GM12878 (cell line): ENCODE data around the gene CUEDC1. TPM values are rescaled to one million over a fixed set of nuclear protein-coding genes. Genes with fewer than 3 reads are reported as not detected.

ENCODE experiments used
- BACH1 ChIP-seq: fragments of 450-650 bp; IDR thresholded peaks from 2 replicates; pipeline ENCODE4 v1.6.1; 2017; ENCODE audit warnings: mild to moderate bottlenecking, borderline replicate concordance
- FOXK2 ChIP-seq: fragments of 450-650 bp; IDR thresholded peaks from 2 replicates; pipeline ENCODE4 v1.6.1; 2017; ENCODE audit warnings: mild to moderate bottlenecking, moderate library complexity
- MYB ChIP-seq: fragments of 150-350 bp; IDR thresholded peaks from 2 replicates; pipeline ENCODE4 v1.6.1; 2014; ENCODE audit warnings: mild to moderate bottlenecking, low read depth, low read length, borderline replicate concordance
- NBN ChIP-seq: fragments of 450-650 bp; IDR thresholded peaks from 2 replicates; pipeline ENCODE4 v1.6.1; 2016
- PAX5 ChIP-seq: IDR thresholded peaks from 2 replicates; pipeline ENCODE4 v1.6.1; 2011; ENCODE audit warnings: low read depth, low read length, borderline replicate concordance
- TBL1XR1 ChIP-seq: IDR thresholded peaks from 2 replicates; pipeline ENCODE4 v1.6.1; 2012; ENCODE audit warnings: low read depth, low read length, improper control_type of control experiment
- polyA plus RNA-seq, 11 experiments: library from polyadenylated mRNA; depleted of rRNA in 4 of 11; unstranded in 6 of 11; stranded (reverse) in 5 of 11; fragments of >200 nt; fragmentation: Nextera tagmentation in 4 of 11; fragmentation: Illumina TruSeq in 1 of 11; extraction: Ambion mirVana in 4 of 11; extraction: Trizol in 1 of 11; gene quantifications; 1 replicate in 1 of 11; 2 replicates in 10 of 11; pipeline versions ENCODE4 v1.2.1 to v1.2.3, GENCODE V29; 2011 to 2016; ENCODE audit warnings: inconsistent platforms in 2 of 11, missing spikeins in 2 of 11, low read depth in 1 of 11
- total RNA-seq, 4 experiments: library from RNA; depleted of rRNA in 3 of 4; stranded (reverse); fragments of >200 nt in 3 of 4; fragmentation: Illumina TruSeq in 1 of 4; extraction: Trizol in 1 of 4; gene quantifications; 2 replicates each; pipeline versions ENCODE4 v1.2.1 to v1.2.3, GENCODE V29; 2013 to 2021
- TF ChIP-seq, protein P1 (sequence below): fragments of 450-650 bp; IDR thresholded peaks from 2 replicates; pipeline ENCODE4 v1.6.1; 2016; ENCODE audit warnings: mild to moderate bottlenecking, moderate library complexity, borderline replicate concordance

The CUEDC1 gene
- total and polyA plus RNA-seq, 10 of the 15 experiments (the other 5 are each of a cell fraction or from before 2014, with no cell fraction given), result 0.24 to 7.4 (median 1.8) TPM

DNA sequence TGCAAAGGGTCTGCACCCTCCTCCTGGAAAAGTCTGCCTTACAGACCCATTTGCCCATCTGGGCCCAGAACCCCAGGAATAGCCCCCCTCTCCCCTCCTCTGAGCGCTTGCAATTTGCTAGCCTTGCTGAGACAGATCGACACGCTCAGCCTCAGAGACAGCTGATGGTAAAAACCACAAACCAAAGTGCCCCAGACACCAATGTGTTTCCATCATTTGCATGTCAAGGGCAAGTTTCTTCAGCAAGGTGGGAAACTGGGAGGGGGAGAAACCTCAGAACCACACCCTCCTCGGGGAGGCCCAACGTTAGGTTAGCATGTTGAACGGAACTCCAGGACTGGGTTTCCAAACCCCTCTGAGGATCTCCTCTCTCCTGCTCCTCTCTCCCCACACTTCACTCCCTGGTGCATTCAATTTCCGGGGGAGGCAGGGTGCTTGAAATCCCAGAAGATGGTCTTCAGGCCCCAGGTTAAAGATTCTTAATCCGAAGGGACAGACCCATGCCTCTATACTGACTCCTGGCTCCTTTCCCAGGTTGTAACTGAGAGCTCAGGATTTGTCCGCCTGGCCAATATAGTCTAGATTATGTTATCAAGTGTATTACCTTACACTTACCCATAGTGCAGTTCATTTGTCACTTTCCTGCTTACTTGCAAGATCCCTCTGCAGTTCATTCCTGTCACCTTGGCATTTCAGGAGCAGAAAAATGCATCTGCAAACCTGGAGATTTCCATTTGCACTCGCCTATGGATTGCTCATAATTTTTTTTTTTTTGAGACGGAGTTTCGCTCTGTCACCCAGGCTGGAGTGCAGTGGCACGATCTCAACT is 1.3 kb upstream of the CUEDC1 start (continued):
- TF ChIP-seq, protein P1, sequence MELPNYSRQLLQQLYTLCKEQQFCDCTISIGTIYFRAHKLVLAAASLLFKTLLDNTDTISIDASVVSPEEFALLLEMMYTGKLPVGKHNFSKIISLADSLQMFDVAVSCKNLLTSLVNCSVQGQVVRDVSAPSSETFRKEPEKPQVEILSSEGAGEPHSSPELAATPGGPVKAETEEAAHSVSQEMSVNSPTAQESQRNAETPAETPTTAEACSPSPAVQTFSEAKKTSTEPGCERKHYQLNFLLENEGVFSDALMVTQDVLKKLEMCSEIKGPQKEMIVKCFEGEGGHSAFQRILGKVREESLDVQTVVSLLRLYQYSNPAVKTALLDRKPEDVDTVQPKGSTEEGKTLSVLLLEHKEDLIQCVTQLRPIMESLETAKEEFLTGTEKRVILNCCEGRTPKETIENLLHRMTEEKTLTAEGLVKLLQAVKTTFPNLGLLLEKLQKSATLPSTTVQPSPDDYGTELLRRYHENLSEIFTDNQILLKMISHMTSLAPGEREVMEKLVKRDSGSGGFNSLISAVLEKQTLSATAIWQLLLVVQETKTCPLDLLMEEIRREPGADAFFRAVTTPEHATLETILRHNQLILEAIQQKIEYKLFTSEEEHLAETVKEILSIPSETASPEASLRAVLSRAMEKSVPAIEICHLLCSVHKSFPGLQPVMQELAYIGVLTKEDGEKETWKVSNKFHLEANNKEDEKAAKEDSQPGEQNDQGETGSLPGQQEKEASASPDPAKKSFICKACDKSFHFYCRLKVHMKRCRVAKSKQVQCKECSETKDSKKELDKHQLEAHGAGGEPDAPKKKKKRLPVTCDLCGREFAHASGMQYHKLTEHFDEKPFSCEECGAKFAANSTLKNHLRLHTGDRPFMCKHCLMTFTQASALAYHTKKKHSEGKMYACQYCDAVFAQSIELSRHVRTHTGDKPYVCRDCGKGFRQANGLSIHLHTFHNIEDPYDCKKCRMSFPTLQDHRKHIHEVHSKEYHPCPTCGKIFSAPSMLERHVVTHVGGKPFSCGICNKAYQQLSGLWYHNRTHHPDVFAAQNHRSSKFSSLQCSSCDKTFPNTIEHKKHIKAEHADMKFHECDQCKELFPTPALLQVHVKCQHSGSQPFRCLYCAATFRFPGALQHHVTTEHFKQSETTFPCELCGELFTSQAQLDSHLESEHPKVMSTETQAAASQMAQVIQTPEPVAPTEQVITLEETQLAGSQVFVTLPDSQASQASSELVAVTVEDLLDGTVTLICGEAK, result no peak
- TF ChIP-seq FOXK2 (no peak), NBN (no peak), TBL1XR1 (no peak), BACH1 (no peak), PAX5 (peak; percentile 55; the same call in 1 of the 2 replicates), MYB (no peak)
- TF ChIP-seq, all 136 proteins: peak for 27
